Measurements from ENCODE around the gene PCSK5.
"Not testable (repeated sequence)": the region's sequence is repeated elsewhere in the genome, so short reads cannot be mapped to it uniquely, and the experiment has no call there.

The PCSK5 gene

GRCh38 chr9:76310577-76310976 is 420.1 kb downstream of the PCSK5 start:
- DNase-seq (ENCODE audit: low read depth, low spot score): no peak

GRCh38 chr9:76310991-76311390 is 420.5 kb downstream of the PCSK5 start:
- DNase-seq (ENCODE audit: low read depth, low spot score): no peak

- no peak for DNase-seq (ENCODE audit: low read depth, low spot score)
Observed at GRCh38 chr9:76311537-76311936, 421.1 kb downstream of the PCSK5 start.

- DNase-seq (ENCODE audit: low read depth, low spot score): no peak
Observed at GRCh38 chr9:76313771-76314170, 423.3 kb downstream of the PCSK5 start.

GRCh38 chr9:76314321-76314720 is 423.8 kb downstream of the PCSK5 start:
- DNase-seq (ENCODE audit: low read depth, low spot score): no peak

- DNase-seq (ENCODE audit: low read depth, low spot score): no peak
Observed at GRCh38 chr9:76316069-76316468, 425.6 kb downstream of the PCSK5 start.

GRCh38 chr9:76319466-76319865 is 429.0 kb downstream of the PCSK5 start:
- not testable (repeated sequence) for DNase-seq (ENCODE audit: low read depth, low spot score)

DNA sequence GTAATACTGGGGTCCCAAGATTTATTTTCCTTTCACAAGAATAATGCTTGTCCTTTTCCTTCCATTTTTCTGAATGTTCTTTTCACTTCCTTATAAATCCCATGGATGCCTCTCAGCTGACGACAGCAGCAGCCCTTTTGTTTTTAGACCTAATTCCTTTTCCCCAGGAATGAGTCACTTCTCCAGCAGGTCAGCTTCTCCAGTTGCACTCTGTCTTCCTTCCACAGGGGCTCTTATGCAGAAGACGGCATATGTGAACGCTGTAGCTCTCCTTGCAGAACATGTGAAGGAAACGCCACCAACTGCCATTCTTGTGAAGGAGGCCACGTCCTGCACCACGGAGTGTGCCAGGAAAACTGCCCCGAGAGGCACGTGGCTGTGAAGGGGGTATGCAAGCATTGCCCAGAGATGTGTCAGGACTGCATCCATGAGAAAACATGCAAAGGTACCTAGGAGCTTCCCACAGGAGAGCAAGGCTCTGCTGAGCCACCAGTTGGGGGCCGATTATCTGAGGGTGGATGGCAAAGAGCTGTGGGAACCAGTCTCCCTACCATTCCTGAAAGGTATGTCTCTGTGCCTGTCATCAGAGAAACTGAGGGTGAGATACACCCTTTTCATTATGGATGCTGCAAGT is 430.8 kb downstream of the PCSK5 start:
- peak; percentile 92 for DNase-seq (ENCODE audit: low read depth, low spot score)

DNA sequence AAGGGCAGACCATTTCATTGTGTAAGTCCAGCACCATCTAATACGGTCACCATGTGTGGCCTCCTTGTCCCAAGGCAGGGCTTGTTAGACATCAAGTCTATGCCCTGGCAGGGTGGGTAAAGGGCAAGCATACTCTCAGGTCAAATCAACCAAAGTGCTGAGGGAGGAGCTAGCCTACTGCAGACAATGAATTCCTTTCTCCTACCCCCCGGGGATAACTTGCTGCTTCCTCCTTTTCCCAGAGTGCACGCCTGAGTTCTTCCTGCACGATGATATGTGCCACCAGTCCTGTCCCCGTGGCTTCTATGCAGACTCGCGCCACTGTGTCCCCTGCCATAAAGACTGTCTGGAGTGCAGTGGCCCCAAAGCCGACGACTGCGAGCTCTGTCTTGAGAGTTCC is 432.3 kb downstream of the PCSK5 start:
- DNase-seq (ENCODE audit: low read depth, low spot score): no peak

DNA sequence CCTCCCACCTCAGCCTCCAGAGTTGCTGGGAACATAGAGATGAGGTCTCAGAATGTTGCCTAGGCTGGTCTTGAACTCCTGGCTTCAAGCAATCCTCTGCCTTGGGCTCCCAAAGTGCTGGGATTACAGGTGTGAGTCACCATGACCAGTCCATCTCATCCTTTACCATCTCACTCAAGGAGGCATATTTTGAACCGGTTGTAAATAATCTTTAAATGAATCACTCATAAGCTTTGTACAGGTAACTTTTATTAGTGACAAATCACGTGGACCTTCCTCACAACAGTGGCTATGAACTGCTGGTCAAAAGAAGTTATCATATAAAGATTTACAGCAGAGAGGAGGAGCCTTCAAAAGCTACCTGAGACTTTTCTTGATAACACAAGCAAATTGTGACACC is 433.0 kb downstream of the PCSK5 start:
- DNase-seq (ENCODE audit: low read depth, low spot score): no peak

DNA sequence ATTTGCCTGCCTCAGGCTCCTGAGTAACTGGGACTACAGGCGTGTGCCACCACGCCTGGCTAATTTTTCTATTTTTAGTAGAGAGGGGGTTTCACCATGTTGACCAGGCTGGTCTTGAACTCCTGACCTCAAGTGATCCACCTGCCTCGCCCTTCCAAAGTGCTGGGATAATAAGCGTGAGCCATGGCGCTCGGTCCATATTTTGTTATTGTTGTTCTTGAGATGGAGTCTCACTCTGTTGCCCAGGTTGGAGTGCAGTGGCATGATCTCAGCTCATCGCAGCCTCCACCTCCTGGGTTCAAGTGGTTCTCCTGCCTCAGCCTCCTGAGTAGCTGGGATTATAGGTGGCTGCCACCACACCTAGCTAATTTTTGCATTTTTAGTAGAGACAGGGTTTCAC is 433.6 kb downstream of the PCSK5 start:
- DNase-seq (ENCODE audit: low read depth, low spot score): not testable (repeated sequence)

DNA sequence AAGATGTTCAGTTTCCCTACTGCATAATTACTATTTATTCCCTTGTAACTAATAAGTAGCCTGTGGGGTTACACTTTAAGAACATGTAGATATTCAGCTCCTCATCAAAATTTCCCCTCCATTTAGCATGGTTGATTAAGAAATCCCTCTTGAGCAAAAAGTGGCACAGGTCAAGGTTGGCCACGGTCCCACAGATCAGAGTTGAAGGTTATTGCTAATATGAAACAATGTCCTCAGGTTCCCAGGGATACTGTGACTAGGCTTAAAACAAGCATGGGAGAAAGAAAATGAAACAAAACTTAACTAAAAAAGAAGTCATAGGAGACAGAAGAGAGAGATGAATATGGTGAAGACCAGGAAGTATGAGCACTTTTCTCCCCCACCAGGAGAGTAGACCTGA is 439.6 kb downstream of the PCSK5 start:
- no peak for DNase-seq (ENCODE audit: low read depth, low spot score)

DNA sequence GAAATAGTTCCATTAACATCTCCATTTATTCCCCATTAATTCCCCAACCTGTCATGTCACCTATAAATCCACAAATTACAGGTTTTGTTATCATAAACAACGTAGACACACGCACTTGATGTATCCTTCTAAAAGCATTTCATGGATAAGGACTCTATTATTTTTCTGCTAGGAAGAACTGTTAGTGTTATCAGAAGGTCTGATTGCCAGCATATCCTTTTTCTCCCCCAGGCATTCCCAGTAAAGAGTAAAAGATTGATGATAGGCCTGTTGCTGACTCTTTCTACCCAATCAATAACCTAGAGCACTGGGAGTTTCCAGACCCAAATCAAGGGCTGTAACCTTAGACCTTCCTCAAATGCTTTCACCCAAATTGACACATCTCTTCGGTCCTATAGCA is 442.9 kb downstream of the PCSK5 start:
- DNase-seq (ENCODE audit: low read depth, low spot score): no peak

DNA sequence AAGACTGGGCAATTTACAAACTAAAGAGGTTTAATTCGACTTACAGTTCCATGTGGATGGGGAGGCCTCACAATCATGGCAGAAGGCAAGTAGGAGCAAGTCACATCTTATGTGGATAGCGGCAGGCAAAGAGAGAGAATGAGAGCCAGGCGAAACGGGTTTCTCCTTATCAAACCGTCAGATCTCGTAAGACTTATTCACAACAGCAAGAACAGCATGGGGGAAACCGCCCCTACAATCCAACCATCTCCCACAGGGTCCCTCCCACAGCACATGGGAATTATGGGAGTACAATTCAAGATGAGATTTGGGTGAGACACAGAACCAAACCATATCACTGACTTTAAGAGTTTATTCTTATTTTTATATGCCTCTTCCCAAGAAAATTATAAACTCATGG is 443.5 kb downstream of the PCSK5 start:
- no peak for DNase-seq (ENCODE audit: low read depth, low spot score)

GRCh38 chr9:76336027-76336426 is 445.6 kb downstream of the PCSK5 start:
- no peak for DNase-seq (ENCODE audit: low read depth, low spot score)

DNA sequence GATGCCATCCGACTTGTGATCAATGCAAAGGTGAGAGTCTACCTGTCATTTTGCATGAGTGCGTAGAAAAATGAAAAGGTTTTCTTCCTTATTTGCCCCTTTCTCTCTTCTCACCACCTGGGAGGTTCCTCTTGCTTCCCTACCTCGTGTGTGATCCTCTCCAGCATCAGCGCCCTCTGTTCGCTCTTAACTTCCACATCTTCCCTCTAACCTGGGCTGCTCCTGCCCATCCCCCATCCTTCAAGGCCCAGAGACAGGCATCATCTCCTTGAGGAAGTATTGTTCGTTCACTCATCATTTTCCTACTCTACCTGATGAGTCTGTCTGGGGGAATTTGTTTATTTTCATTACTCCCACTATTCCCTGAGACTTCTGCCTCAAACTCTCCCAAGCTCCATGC is 447.9 kb downstream of the PCSK5 start:
- DNase-seq (ENCODE audit: low read depth, low spot score): no peak

GRCh38 chr9:76341616-76342015 is 451.1 kb downstream of the PCSK5 start:
- no peak for DNase-seq (ENCODE audit: low read depth, low spot score)

DNA sequence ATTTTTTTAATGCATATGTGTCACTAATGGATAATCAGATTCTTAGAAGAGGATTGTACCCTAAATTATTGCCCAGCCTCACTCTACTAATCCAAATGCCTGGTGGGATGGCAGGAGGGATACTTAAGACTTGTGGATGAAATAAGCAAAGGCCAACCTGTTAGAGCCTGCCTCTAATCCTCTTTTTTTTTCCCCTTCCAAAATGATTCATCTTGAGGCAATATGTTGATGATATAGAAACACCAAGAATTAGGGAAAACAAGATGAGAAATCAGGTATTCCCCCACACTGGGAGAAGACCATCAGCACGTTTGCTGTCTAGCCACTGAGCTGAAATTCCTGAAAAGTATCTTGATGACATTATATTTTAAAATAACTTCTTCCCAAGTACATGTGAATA is 451.7 kb downstream of the PCSK5 start:
- DNase-seq (ENCODE audit: low read depth, low spot score): no peak

GRCh38 chr9:76342858-76343257 is 452.4 kb downstream of the PCSK5 start:
- no peak for DNase-seq (ENCODE audit: low read depth, low spot score)

DNA sequence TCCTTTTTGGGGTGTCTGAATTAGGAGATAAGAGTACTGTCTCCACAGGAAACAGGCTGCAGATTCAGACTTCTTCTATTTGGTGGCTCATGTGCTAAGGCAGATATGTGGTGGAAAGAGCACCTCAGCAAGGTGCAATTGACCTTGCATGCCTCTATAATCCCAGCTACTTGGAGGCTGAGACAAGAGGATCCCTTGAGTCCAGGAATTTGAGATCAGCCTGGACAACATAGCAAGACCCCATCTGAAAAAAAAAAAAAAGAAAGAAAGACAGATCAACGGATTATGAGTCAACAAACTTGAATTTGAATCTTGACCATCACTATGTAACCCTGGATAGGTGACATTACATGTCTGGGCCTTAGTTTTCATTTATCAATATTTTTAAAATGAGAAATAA is 459.4 kb downstream of the PCSK5 start:
- DNase-seq (ENCODE audit: low read depth, low spot score): no peak

DNA sequence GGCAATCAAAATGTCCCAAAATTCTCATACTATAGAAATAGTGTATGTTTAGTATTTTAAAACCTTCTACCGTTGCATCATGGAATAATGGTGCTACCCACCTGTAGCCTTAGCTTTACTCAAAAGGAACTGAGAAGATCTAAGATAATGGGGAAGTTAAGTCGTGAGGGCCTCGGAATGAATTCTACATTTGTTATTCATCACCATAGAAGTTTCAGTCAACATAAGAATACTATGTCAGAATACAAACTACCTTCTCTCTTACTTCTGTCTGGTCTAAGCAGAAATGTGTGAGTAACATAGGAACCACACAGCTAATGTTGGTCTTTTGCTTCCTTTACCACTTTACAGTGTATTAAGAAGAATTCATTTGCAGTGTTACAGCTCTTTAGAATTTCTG is 460.5 kb downstream of the PCSK5 start:
- no peak for DNase-seq (ENCODE audit: low read depth, low spot score)

GRCh38 chr9:76352026-76352620 is 461.6 kb downstream of the PCSK5 start:
- no peak for DNase-seq (ENCODE audit: low read depth, low spot score)

DNA sequence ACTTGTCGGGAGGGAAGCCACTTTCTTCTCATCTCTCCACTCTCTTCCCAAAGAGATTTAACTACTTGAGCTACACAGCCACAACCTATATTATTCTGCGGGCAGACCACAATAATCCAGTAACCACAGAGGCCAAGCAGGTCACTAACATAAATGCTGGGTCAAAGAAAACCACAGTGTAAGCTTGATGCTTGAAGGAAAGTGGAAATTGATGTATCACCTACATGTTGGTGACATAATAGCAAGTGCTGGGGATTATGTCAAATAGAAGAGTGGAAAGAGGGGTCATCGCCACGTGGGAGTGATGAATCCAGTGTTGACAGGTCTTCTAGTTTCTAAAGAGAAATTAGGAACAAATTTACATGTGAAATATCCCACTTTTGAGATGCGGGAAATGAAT is 462.8 kb downstream of the PCSK5 start:
- peak; percentile 70 for DNase-seq (ENCODE audit: low read depth, low spot score)

GRCh38 chr9:76354221-76354620 is 463.7 kb downstream of the PCSK5 start:
- no peak for DNase-seq (ENCODE audit: low read depth, low spot score)

Data from astrocyte of the hippocampus (primary cell).